ENCODE data around the gene HMX1. TPM values are rescaled to one million over a fixed set of nuclear protein-coding genes. Genes with fewer than 3 reads are reported as not detected.
A peak's percentile ranks its signal among the peaks of the same experiment; 100 is the strongest.

Gene HMX1
- total RNA-seq, 1 donor from 2014 or later: not detected

DNA sequence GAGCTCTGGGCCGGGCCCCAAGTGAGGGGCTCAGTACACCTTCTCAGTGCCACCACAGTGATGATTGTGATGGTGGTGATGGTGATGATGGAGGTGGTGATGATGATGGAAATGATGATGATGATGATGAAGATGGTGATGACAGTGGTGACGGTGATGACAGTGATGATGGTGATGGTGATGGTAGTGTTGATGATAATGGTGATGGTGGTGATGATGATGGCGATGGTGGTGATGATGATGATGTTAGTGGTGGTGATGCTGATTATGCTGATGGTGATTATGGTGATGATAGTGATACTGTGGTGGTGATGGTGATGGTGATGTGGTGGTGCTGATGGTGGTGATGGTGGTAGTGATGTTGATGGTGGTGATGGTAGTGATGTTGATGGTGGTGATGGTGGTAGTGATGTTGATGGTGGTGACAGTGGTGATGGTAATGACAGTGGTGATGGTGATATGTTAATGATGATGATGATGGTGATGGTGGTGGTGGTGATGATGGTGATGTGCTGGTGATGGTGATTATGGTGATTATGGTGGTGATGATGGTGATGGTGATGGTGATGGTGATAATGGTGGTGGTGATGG lies 29.9 kb downstream of the HMX1 start:
- DNase-seq: no peak
- ChIA-PET CTCF (no interaction called here), POLR2A (no interaction called here)
- Mint-ChIP-seq H3K9me3 (peaks cover 5% of the 10 kb centered on the region), H3K4me1 (no peaks in the 10 kb centered on the region), H3K27me3 (peaks cover 4% of the 10 kb centered on the region), H3K36me3 (ENCODE audit: low read depth) (no peaks in the 10 kb centered on the region), H3K27ac (no peak overlapping the region), H3K4me3 (no peak overlapping the region)
- TF ChIP-seq, protein P1, sequence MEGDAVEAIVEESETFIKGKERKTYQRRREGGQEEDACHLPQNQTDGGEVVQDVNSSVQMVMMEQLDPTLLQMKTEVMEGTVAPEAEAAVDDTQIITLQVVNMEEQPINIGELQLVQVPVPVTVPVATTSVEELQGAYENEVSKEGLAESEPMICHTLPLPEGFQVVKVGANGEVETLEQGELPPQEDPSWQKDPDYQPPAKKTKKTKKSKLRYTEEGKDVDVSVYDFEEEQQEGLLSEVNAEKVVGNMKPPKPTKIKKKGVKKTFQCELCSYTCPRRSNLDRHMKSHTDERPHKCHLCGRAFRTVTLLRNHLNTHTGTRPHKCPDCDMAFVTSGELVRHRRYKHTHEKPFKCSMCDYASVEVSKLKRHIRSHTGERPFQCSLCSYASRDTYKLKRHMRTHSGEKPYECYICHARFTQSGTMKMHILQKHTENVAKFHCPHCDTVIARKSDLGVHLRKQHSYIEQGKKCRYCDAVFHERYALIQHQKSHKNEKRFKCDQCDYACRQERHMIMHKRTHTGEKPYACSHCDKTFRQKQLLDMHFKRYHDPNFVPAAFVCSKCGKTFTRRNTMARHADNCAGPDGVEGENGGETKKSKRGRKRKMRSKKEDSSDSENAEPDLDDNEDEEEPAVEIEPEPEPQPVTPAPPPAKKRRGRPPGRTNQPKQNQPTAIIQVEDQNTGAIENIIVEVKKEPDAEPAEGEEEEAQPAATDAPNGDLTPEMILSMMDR (IDR thresholded peaks at IDR 0.05): no peak
- ATAC-seq (ENCODE audit: low read depth): no peak
- intact Hi-C loops (cut with micrococcal nuclease): no loop called here

DNA sequence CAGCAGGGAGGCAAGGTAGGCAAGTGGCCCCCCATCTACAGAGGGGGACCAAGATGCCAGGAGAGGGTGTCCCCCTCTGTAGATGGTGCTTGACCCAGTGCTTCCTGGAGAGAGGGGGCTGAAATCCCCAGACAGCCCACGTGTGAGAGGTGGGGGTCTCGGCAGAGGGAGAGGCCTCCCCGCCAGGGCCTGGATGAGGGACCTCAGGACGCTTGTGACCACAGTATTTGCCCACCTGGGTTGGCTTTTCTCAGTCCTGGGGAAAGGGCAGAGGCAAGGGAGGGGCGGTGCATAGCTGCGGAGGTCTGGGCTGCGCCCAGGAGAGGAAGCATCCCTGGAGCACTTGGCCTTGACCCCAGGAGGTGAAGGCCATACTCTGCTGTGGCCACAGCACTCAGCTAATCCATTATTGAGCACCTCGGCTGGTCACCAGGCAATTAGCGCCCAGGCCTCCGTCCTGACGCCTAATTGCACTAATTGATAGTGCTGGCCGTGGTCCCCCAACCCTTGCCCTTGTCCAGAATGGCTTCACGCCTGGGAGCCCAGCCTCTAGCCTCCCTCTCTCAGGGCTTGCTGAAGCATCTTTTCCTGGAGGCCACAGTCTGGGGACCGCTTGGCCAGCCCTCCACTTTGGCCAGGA lies 30.7 kb downstream of the HMX1 start:
- TF ChIP-seq, protein P1 (IDR thresholded peaks at IDR 0.05): no peak
- no peaks in the 10 kb centered on the region for H3K4me1 Mint-ChIP-seq
- CTCF ChIA-PET: no interaction called here
- H3K36me3 Mint-ChIP-seq (ENCODE audit: low read depth): no peaks in the 10 kb centered on the region
- intact Hi-C loops (cut with micrococcal nuclease): no loop called here
- H3K27me3 Mint-ChIP-seq: no peaks in the 10 kb centered on the region
- ATAC-seq (ENCODE audit: low read depth) (no peak), DNase-seq (peak; percentile 3)
- peaks cover 5% of the 10 kb centered on the region for H3K9me3 Mint-ChIP-seq
- POLR2A ChIA-PET: no interaction called here
- H3K27ac Mint-ChIP-seq: no peak overlapping the region
- H3K4me3 Mint-ChIP-seq: no peak overlapping the region

DNA sequence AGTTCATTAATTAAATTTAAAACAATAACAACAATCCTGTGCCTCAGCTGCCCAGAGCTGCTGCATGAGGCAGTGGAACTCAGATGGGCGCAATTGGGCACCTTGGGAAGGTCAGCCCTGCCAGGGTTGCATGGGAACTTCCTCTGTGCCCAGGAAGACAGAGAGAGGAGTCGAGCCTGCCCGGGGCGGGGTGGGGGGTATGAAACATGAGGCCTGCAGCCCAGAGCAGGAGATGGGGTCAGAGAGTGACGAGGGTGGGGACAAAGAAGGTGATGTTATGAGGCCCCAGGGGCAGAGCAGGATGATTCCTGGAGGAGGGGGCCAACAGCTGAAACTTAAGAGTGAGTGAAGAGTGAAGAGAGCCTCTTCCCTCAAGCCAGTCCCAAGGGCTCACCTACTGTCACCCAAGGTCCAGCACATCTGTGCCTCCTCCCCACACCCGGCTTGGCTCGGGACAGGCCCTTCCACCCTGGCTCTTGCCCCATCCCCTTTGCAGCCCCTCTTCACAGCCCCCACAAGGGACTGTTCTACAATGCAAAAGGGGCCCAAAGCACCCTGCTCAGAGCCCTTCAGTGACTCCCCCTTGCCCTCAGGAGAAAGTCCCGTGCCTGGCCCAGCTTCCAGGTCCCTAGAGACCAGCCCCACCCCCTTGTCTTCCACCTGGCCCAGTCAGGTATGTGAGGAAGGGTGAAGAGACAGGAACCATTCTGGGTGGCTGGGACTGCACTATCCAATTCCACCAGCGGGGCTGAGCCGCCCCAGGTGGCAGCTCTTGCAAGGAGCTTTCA lies 31.4 kb downstream of the HMX1 start:
- Mint-ChIP-seq H3K4me1 (no peaks in the 10 kb centered on the region), H3K27me3 (no peaks in the 10 kb centered on the region), H3K9me3 (peaks cover 5% of the 10 kb centered on the region), H3K27ac (no peak overlapping the region), H3K4me3 (no peak overlapping the region), H3K36me3 (ENCODE audit: low read depth) (no peaks in the 10 kb centered on the region)
- POLR2A ChIA-PET: no interaction called here
- TF ChIP-seq, protein P1 (IDR thresholded peaks at IDR 0.05): no peak
- ATAC-seq (ENCODE audit: low read depth) (no peak), DNase-seq (peak; percentile 7)
- CTCF ChIA-PET: no interaction called here
- intact Hi-C loops (cut with micrococcal nuclease): no loop called here

DNA sequence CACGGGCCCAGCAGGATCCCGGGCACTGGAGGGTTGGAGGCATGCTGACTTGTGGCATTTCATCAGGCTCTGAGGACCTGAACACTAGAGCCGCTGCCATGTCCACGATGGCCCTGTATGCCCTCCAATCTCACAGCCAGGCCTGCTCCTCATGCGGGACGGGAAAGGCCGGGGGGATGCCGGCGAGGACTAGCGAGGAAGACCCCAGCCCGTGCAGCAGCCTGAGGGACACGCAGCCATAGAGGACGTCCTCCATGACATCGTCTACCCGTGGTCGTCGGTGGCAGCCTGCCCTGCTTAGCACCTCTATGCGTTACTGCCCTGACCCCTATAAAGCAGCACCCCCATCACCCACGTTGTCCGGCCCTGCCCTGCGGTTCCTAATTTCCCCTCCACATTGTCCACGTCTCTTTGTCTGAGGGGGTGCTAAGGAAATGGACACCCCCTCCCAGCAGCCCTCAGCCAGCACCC lies 32.6 kb downstream of the HMX1 start:
- Mint-ChIP-seq H3K27ac (no peak overlapping the region), H3K4me3 (no peak overlapping the region), H3K36me3 (ENCODE audit: low read depth) (no peaks in the 10 kb centered on the region), H3K4me1 (no peaks in the 10 kb centered on the region), H3K9me3 (peaks cover 5% of the 10 kb centered on the region), H3K27me3 (no peaks in the 10 kb centered on the region)
- ATAC-seq (ENCODE audit: low read depth) (no peak), DNase-seq (peak; percentile 9)
- TF ChIP-seq, protein P1 (IDR thresholded peaks at IDR 0.05): no peak
- ChIA-PET CTCF (no interaction called here), POLR2A (no interaction called here)
- intact Hi-C loops (cut with micrococcal nuclease): no loop called here

DNA sequence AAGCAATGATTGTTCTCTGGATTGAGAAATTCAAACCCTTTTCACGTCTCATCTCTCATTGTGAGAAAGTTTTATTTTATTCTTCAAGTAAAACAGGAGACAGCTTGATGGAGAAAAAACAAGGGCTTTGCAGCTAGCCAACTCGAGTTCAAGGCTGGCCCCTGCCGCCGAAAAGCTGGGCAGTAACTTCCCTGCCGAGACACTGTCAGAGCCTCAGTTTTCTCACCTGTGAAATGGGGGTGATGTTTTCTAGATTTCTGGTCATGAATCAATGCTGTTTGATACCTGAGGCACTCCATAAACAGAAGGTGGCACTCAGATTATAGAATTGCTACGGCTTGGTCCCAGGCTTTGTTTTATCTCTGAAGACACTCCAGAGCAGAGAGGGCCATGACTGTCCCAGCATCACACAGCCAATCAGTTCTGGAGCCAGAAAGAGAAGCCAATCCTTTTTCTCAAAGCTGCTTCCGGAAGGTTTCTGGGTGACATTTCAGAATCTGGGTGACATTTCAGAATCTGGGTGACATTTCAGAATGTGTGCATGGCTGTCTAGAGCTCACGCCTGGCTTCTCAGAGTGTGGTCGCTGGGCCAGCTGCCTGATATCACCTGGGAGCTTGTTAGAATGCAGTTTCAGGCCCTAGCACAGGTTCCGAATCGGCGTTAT lies 33.2 kb downstream of the HMX1 start:
- POLR2A ChIA-PET: no interaction called here

More for the DNA sequence above, 33.2 kb downstream of the HMX1 start:
- intact Hi-C loops (cut with micrococcal nuclease): no loop called here
- TF ChIP-seq, protein P1 (IDR thresholded peaks at IDR 0.05): no peak
- no peaks in the 10 kb centered on the region for H3K36me3 Mint-ChIP-seq (ENCODE audit: low read depth)
- H3K4me1 Mint-ChIP-seq: no peaks in the 10 kb centered on the region
- no peak overlapping the region for H3K27ac Mint-ChIP-seq
- H3K9me3 Mint-ChIP-seq: peaks cover 5% of the 10 kb centered on the region
- H3K27me3 Mint-ChIP-seq: no peaks in the 10 kb centered on the region
- no peak overlapping the region for H3K4me3 Mint-ChIP-seq
- DNase-seq: peak; percentile 3
- no peak for ATAC-seq (ENCODE audit: low read depth)
- CTCF ChIA-PET: no interaction called here

Measured in activated B cell treated with CpG ODN at 0.5 μM for 24 hours (primary cell).